Smooth muscle cell (in vitro differentiated cells): ENCODE measurements around the gene HTRA1. TPM values are rescaled to one million over a fixed set of nuclear protein-coding genes. Genes with fewer than 3 reads are reported as not detected.

Source experiments
- DNase-seq: peaks from one replicate; lab custom pipeline; 2025; ENCODE audit not compliant: unreplicated experiment; lab: John Stamatoyannopoulos, UW
- H2AFZ ChIP-seq: fragments of 200-600 bp; sonication (generic); 2 replicates; pipeline ENCODE4 v1.6.0; 2016; ENCODE audit warnings: antibody characterized with exemption, low read depth, mild to moderate bottlenecking
- H3F3A ChIP-seq: fragments of 200-600 bp; sonication (generic); 2 replicates; pipeline ENCODE4 v1.6.0; 2017; ENCODE audit warnings: antibody characterized with exemption, low read depth
- H3K27ac ChIP-seq: fragments of 200-600 bp; sonication (generic); 2 replicates; pipeline ENCODE4 v1.5.1; 2016; ENCODE audit warnings: low read depth, mild to moderate bottlenecking
- H3K27me3 ChIP-seq: fragments of 200-600 bp; sonication (generic); 2 replicates; pipeline ENCODE4 v1.6.1; 2016; ENCODE audit warnings: low read depth, mild to moderate bottlenecking
- H3K36me3 ChIP-seq: fragments of 200-600 bp; sonication (generic); 2 replicates; pipeline ENCODE4 v1.5.1; 2016; ENCODE audit warnings: low read depth
- H3K4me1 ChIP-seq: fragments of 200-600 bp; sonication (generic); 2 replicates; pipeline ENCODE4 v1.5.1; 2016; ENCODE audit warnings: low read depth
- H3K4me2 ChIP-seq: fragments of 200-600 bp; sonication (generic); 2 replicates; pipeline ENCODE4 v1.6.0; 2016; ENCODE audit warnings: mild to moderate bottlenecking
- H3K4me3 ChIP-seq: fragments of 200-600 bp; sonication (generic); 2 replicates; pipeline ENCODE4 v1.5.1; 2016; ENCODE audit warnings: mild to moderate bottlenecking
- H3K79me2 ChIP-seq: fragments of 200-600 bp; sonication (generic); 2 replicates; pipeline ENCODE4 v1.6.0; 2016; ENCODE audit warnings: low read depth, mild to moderate bottlenecking
- H3K9ac ChIP-seq: fragments of 200-600 bp; sonication (generic); 2 replicates; pipeline ENCODE4 v1.6.0; 2016; ENCODE audit warnings: low read depth
- H3K9me3 ChIP-seq: fragments of 200-600 bp; sonication (generic); replicated peaks from 2 replicates; pipeline ENCODE4 v1.5.1; 2016; ENCODE audit warnings: low read depth
- H4K20me1 ChIP-seq: fragments of 200-600 bp; sonication (generic); 2 replicates; pipeline ENCODE4 v1.6.0; 2016; ENCODE audit warnings: low read depth
- CTCF ChIP-seq: fragments of 200-600 bp; sonication (generic); IDR thresholded peaks from 2 replicates; pipeline ENCODE4 v1.5.1; 2017; ENCODE audit warnings: borderline replicate concordance, mild to moderate bottlenecking, antibody characterized with exemption; ENCODE audit not compliant: insufficient read depth, poor library complexity, severe bottlenecking
- WGBS: methylation state at CpG from one replicate; pipeline ENCODE4 v1.1.7; 2016; ENCODE audit warnings: low lambda C conversion rate; 5-methylcytosine and 5-hydroxymethylcytosine counted together
- polyA plus RNA-seq: library from polyadenylated mRNA; unstranded; fragments of >200 nt; fragmentation: Nextera tagmentation; extraction: Ambion mirVana; gene quantifications from 2 replicates; pipeline ENCODE4 v1.2.1, GENCODE V29; 2016
- total RNA-seq: library from RNA; depleted of rRNA; stranded (reverse); fragments of >200 nt; gene quantifications from 2 replicates; pipeline ENCODE4 v1.2.3, GENCODE V29; 2014

The HTRA1 gene
- total and polyA plus RNA-seq, 2 experiments from 2014 or later: 175 to 257 TPM

DNA sequence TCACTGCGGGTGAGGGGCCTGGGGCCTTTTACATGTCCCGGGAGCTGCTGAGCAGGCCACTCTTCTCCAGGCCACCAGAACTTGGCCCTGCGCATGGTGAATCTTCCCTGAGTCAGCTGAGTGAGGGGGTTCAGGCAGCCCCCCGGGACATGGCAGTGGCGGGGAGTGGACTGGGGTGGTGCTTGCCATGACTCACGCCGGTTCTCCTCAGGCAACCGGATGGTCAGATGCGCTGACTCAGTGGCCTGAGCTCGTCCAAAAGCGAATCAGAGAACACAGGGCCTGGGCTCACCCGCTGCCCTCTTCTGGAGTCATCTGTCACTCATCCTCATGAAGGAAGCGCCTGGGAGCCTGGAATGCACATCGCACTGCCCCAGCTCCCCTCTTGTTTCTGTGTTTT is 33.5 kb downstream of the HTRA1 start:
- DNase-seq: no peak
- H3K27ac ChIP-seq: no peak overlapping the region
- H3K36me3 ChIP-seq: no peaks in the 10 kb centered on the region
- H2AFZ ChIP-seq: no peak overlapping the region
- H3K9ac ChIP-seq: no peak overlapping the region
- no peak overlapping the region for H3K4me3 ChIP-seq
- no peaks in the 10 kb centered on the region for H3K79me2 ChIP-seq
- H3K4me1 ChIP-seq: peaks cover 6% of the 10 kb centered on the region
- no peaks in the 10 kb centered on the region for H3K9me3 ChIP-seq
- TF ChIP-seq CTCF: no peak
- no peaks in the 10 kb centered on the region for H4K20me1 ChIP-seq
- H3K4me2 ChIP-seq: no peak overlapping the region
- no peaks in the 10 kb centered on the region for H3K27me3 ChIP-seq
- WGBS: 73% methylated on average over 14 of the region's 14 CpGs
- peaks cover 3% of the 10 kb centered on the region for H3F3A ChIP-seq

- no peaks in the 10 kb centered on the region for H3K36me3 ChIP-seq
- no peak overlapping the region for H3K4me3 ChIP-seq
- H3K4me2 ChIP-seq: no peak overlapping the region
- no peaks in the 10 kb centered on the region for H3K27me3 ChIP-seq
- no peak overlapping the region for H2AFZ ChIP-seq
- H3K4me1 ChIP-seq: peaks cover 6% of the 10 kb centered on the region
- TF ChIP-seq CTCF: no peak
- H3F3A ChIP-seq: no peaks in the 10 kb centered on the region
- WGBS: 70% methylated on average over 12 of the region's 12 CpGs
- H3K79me2 ChIP-seq: no peaks in the 10 kb centered on the region
- no peak for DNase-seq
- H4K20me1 ChIP-seq: no peaks in the 10 kb centered on the region
- H3K9ac ChIP-seq: no peak overlapping the region
- no peak overlapping the region for H3K27ac ChIP-seq
- no peaks in the 10 kb centered on the region for H3K9me3 ChIP-seq
Measured at GRCh38 chr10:122495406-122496340, 34.3 kb downstream of the HTRA1 start.

DNA sequence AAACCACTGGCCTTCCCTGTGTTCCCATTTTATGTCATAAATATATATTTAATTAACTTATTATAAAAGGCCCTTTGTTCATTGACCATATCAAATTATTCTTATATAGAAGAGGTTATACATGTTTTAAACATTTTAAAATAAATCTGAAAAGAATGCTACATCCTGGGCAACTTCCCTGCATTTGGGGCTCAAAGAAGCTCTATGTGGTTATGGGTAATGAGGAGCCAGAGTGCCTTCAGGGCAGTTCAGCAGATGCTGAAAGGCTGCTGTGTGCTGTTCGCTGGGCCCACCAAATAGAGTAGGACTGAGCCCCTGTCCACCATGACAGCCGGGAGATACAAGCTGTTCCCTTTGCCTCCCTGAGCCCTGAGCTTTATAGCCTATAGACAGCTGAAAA is 35.9 kb downstream of the HTRA1 start:
- Histone ChIP-seq H3K27ac (no peak overlapping the region), H3K9me3 (no peaks in the 10 kb centered on the region), H3K4me2 (no peak overlapping the region), H3K9ac (no peak overlapping the region), H3F3A (no peaks in the 10 kb centered on the region), H3K27me3 (no peaks in the 10 kb centered on the region), H2AFZ (no peak overlapping the region), H3K4me3 (no peak overlapping the region), H3K4me1 (no peaks in the 10 kb centered on the region), H3K36me3 (no peaks in the 10 kb centered on the region), H4K20me1 (no peaks in the 10 kb centered on the region), H3K79me2 (no peaks in the 10 kb centered on the region)
- no peak for TF ChIP-seq CTCF
- WGBS: 100% methylated on average over 2 of the region's 2 CpGs
- DNase-seq: no peak
